Activated CD4-positive, alpha-beta T cell treated with anti-CD3 and anti-CD28 coated beads for 36 hours (primary cell): ENCODE measurements around the gene NFKB1. TPM values are rescaled to one million over a fixed set of nuclear protein-coding genes. Genes with fewer than 3 reads are reported as not detected.

Experiments
- ATAC-seq: fragments of 200-7000 bp; cut with Tn5 transposase; one replicate; pipeline ENCODE4 v1.10.0; 2021; ENCODE audit warnings: mild to moderate bottlenecking, moderate library complexity
- CTCF ChIA-PET: fragments of 350-600 bp; sonication (Branson Sonifier 250); formaldehyde crosslinking; loops from one replicate; lab custom pipeline; 2021; ENCODE audit warnings: antibody characterized with exemption; lab: Charles Lee
- POLR2A ChIA-PET: fragments of 350-600 bp; sonication (Branson Sonifier 250); formaldehyde crosslinking; loops from one replicate; lab custom pipeline; 2021; ENCODE audit warnings: antibody characterized with exemption, inconsistent platforms; lab: Charles Lee
- DNase-seq: peaks from one replicate; pipeline ENCODE4 v3.0.0-alpha.2; 2020
- H3K27ac Mint-ChIP-seq: one replicate; pipeline ENCODE4 v1.8.0; 2021; ENCODE audit warnings: mixed read lengths
- H3K27me3 Mint-ChIP-seq: one replicate; pipeline ENCODE4 v1.8.0; 2021; ENCODE audit warnings: mixed read lengths
- H3K36me3 Mint-ChIP-seq: one replicate; pipeline ENCODE4 v1.8.0; 2021; ENCODE audit warnings: low read depth, mixed read lengths
- H3K4me1 Mint-ChIP-seq: one replicate; pipeline ENCODE4 v1.8.0; 2021; ENCODE audit warnings: mixed read lengths
- H3K4me3 Mint-ChIP-seq: one replicate; pipeline ENCODE4 v1.8.0; 2021; ENCODE audit warnings: mild to moderate bottlenecking, moderate library complexity, mixed read lengths
- H3K9me3 Mint-ChIP-seq: one replicate; pipeline ENCODE4 v1.8.0; 2021; ENCODE audit warnings: low read depth, mixed read lengths
- intact Hi-C, 2 experiments: fragments of 100-400 bp; cut with DNase I in 1 of 2; cut with micrococcal nuclease in 1 of 2; formaldehyde crosslinking; loops; one replicate each; pipeline versions ENCODE4 v1.14.2 to v1.15.1; 2022 to 2024; cut with DNase I, micrococcal nuclease
- total RNA-seq, 2 experiments: library from RNA; stranded (reverse); gene quantifications; one replicate each; pipeline ENCODE4 v1.2.3, GENCODE V29; 2021

The NFKB1 gene
- total RNA-seq, 2 experiments from 2014 or later, result 167 to 174 TPM

DNA sequence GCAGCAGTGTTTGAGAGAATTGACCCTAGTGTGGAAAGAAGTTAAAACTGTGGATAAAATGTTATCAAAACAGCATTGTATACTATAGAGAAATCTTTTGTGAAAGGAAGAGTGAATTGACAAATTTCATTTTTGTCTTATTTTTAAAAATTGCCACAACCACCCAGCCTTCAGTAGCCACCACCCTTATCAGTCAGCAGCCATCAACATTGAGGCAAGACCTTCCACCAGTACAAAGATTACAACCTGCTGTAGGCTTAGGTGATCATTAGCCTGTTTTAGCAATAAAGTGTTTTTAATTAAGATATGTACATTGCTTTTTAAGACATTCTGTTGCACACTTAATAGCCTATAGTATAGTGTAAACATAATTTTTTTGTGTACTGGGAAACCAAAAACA is 91.1 kb downstream of the NFKB1 start:
- CTCF ChIA-PET, result interaction anchor here (1.6 kb wide), 1 partner anchor 12 kb away, joined by 3 read pairs; no protein-coding TSS in a partner anchor
- intact Hi-C loops, result no loop called here

DNA sequence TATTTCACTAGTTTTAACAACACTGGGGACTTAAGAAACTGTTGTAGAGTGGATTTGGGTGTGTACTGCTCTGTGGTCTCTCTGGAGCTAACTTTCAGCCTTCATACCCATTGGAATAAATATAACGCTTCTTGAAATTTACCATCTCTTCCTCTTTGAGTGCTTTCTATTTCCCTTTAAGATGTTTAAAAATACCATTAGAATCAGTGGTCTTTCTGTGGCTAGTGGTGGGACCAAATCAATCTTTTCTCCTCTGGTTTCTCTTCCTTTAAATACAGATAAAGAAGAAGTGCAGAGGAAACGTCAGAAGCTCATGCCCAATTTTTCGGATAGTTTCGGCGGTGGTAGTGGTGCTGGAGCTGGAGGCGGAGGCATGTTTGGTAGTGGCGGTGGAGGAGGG is 92.0 kb downstream of the NFKB1 start:
- H3K27ac Mint-ChIP-seq, result peak overlapping the region; percentile 52
- ATAC-seq (no peak), DNase-seq (no peak)
- peaks cover 90% of the 10 kb centered on the region for H3K4me1 Mint-ChIP-seq
- ChIA-PET CTCF (interaction anchor here (0.6 to 1.6 kb wide), 4 partner anchors 10 to 162 kb away, joined by 3 read pairs; no protein-coding TSS in a partner anchor), POLR2A (interaction anchor here (0.7 kb wide), 1 partner anchor 26 kb away, joined by 3 read pairs; no protein-coding TSS in a partner anchor)
- intact Hi-C loops, result no loop called here
- peaks cover 2% of the 10 kb centered on the region for H3K9me3 Mint-ChIP-seq
- no peaks in the 10 kb centered on the region for H3K27me3 Mint-ChIP-seq
- peaks cover 86% of the 10 kb centered on the region for H3K36me3 Mint-ChIP-seq
- H3K4me3 Mint-ChIP-seq, result no peak overlapping the region

More for the DNA sequence above, 91.1 kb downstream of the NFKB1 start:
- no peak for DNase-seq
- Mint-ChIP-seq H3K36me3 (peaks cover 86% of the 10 kb centered on the region), H3K9me3 (peaks cover 2% of the 10 kb centered on the region), H3K4me3 (no peak overlapping the region), H3K27me3 (no peaks in the 10 kb centered on the region), H3K27ac (peak overlapping the region; percentile 52), H3K4me1 (peaks cover 90% of the 10 kb centered on the region)
- POLR2A ChIA-PET, result no interaction called here
- no peak for ATAC-seq

DNA sequence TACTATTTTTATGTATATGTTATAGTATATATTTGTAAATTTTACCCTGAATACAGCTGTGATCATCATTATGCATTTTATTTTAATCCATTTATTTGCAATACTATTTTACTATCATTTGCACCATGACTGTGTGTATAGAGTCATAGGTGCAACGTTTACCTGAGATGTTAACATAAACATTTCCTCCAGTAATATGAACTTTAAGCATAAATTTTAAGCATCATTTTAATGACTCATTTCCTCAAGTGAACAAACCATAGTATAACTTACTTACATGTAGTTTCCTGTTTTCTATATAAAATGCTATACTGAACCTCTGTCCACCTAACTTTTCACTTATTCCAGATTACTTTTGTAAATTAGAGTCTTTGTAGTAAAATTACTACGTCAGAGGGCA is 92.8 kb downstream of the NFKB1 start:
- DNase-seq, result no peak
- intact Hi-C loops, result no loop called here

DNA sequence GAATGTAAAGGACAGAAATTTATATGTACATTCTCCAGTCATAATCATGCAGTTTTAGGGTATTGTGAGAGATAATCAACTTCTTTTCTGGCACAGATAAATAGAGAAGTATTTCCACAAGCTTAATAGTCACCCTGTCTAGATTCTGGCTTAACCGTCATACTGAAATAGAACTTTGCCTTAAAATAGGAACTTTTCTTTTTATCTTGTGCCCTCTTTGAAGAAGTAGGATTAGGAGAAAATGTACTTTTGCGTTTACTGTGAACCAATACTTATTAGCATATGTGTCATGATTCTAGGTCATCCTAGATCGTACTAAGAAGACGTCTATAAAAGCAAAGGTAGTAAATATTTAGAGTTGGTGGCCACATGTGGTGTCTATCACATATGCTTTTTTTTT is 95.4 kb downstream of the NFKB1 start:
- peak overlapping the region; percentile 40 for H3K27ac Mint-ChIP-seq

More for the DNA sequence above, 92.8 kb downstream of the NFKB1 start:
- H3K27ac Mint-ChIP-seq, result peak overlapping the region; percentile 61
- H3K4me3 Mint-ChIP-seq, result no peak overlapping the region
- H3K9me3 Mint-ChIP-seq, result peaks cover 2% of the 10 kb centered on the region
- ChIA-PET CTCF (interaction anchor here (1.0 to 1.6 kb wide), 2 partner anchors 14 to 163 kb away, joined by 3 read pairs; no protein-coding TSS in a partner anchor), POLR2A (no interaction called here)
- H3K36me3 Mint-ChIP-seq, result peaks cover 88% of the 10 kb centered on the region
- ATAC-seq, result peak; percentile 17
- H3K27me3 Mint-ChIP-seq, result no peaks in the 10 kb centered on the region
- H3K4me1 Mint-ChIP-seq, result peaks cover 90% of the 10 kb centered on the region

DNA sequence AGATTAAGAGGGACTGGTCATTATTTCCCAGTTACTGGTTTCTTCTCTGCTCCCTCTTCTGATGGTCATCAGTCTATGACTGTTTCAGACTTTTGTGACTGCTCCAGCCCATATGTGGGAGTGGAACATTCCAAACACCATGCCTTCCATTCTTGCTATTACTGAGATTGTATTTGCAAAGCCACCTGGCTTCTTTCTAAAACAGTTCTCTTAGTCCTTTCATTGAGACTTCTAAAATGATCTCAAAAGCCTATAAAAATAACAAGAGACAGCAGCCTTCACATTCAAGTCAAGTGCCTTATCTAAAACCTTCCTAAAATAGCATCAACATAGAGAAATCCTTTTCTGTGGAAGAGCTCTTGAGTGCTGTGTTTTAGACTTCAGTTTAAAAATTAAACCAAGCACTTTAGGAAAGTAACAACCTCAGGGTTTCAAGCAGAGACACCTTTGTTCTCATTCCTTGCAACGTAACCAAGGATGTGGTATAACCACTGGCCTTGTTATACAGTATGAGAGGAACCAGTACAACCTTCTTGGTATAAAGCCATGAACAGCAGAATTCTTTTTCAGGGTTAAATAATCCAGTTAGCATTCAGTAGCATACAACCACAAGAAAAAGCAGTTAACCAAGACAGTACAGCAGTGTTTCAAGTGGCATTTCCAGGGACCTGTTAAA is 97.1 kb downstream of the NFKB1 start:
- no peaks in the 10 kb centered on the region for H3K27me3 Mint-ChIP-seq

More for the DNA sequence above, 95.4 kb downstream of the NFKB1 start:
- Mint-ChIP-seq H3K4me1 (peaks cover 87% of the 10 kb centered on the region), H3K4me3 (no peak overlapping the region), H3K27me3 (no peaks in the 10 kb centered on the region), H3K9me3 (peaks cover under 1% of the 10 kb centered on the region), H3K36me3 (peaks cover 84% of the 10 kb centered on the region)
- CTCF ChIA-PET, result no interaction called here
- DNase-seq (no peak), ATAC-seq (no peak)
- intact Hi-C loops, result loop anchor here in 1 of 2 experiments (1.0 kb wide), 1 partner anchor 10 kb away; no protein-coding TSS in a partner anchor
- POLR2A ChIA-PET, result no interaction called here

DNA sequence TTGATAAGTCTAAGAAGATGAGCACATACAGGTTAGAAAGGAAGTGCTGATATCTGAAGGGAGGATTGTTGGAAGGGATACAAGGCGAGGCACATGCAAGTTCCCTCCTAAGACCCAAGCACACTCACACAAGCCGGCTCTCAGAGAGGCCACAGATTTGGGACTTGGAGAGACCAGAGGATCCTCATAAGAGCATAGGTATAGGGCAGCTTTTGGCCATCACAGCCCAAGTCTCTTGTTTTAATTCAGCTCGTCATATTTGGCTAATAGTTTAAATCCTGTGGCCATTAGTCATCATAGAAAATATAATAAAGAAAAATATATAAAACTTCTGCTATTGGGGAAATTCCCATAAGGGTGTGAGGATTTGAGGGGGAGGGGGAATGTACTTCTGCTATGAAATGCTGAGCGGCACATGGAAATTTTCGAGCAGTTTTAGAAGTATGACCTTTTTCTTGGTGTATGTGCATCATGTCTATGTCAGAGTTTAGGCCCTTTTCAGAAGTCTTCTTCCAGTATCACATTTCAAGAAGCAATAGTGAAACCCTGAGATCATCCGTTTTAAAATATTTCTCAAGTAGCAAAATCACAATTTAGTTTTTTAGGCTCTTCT is 97.7 kb downstream of the NFKB1 start:
- H3K27ac Mint-ChIP-seq, result peak overlapping the region; percentile 90
- peak; percentile 68 for ATAC-seq
- peak overlapping the region; percentile 18 for H3K4me3 Mint-ChIP-seq
- intact Hi-C loops, result loop anchor here (1.0 to 2.0 kb wide), 3 partner anchors 13 to 34 kb away; no protein-coding TSS in a partner anchor
- DNase-seq, result peak; percentile 56
- no peaks in the 10 kb centered on the region for H3K9me3 Mint-ChIP-seq
- H3K27me3 Mint-ChIP-seq, result no peaks in the 10 kb centered on the region
- POLR2A ChIA-PET, result interaction anchor here (1.0 kb wide), 1 partner anchor 229 kb away, joined by 3 read pairs; the partner anchor contains the start of gene UBE2D3
- H3K36me3 Mint-ChIP-seq, result peaks cover 78% of the 10 kb centered on the region
- CTCF ChIA-PET, result interaction anchor here (1.0 kb wide), 1 partner anchor 13 kb away, joined by 3 read pairs; no protein-coding TSS in a partner anchor
- H3K4me1 Mint-ChIP-seq, result peaks cover 71% of the 10 kb centered on the region

More for the DNA sequence above, 97.1 kb downstream of the NFKB1 start:
- intact Hi-C loops, result loop anchor here in 1 of 2 experiments (1.0 to 2.0 kb wide), 2 partner anchors 12 to 33 kb away; no protein-coding TSS in a partner anchor
- DNase-seq, result no peak
- peak overlapping the region; percentile 18 for H3K4me3 Mint-ChIP-seq
- CTCF ChIA-PET, result interaction anchor here (1.0 kb wide), 1 partner anchor 13 kb away, joined by 3 read pairs; no protein-coding TSS in a partner anchor
- peak; percentile 68 for ATAC-seq
- H3K9me3 Mint-ChIP-seq, result no peaks in the 10 kb centered on the region
- peaks cover 77% of the 10 kb centered on the region for H3K36me3 Mint-ChIP-seq
- POLR2A ChIA-PET, result interaction anchor here (0.6 to 1.0 kb wide), 2 partner anchors 15 to 230 kb away, joined by 3 read pairs; partner anchors contain the start of gene UBE2D3
- H3K4me1 Mint-ChIP-seq, result peaks cover 70% of the 10 kb centered on the region
- peak overlapping the region; percentile 90 for H3K27ac Mint-ChIP-seq

DNA sequence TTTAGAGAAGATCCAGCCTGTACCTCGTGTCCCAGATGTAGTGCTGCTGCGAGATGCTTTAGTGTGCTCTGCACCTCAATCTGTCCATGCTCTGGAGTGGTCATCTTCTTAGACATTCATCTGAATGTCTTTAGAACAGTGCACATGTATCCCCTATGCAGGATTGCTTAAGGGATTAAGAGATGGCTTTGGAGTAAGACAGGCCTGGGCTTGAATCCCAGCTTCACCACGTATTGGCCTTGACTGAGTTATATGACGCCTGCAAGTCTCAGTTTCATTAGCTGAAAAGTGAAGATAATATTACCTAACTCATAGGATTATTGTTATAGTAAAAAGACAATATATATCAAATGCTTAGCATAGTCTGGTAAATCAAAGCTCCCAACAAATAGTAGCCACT is 98.3 kb downstream of the NFKB1 start:
- POLR2A ChIA-PET, result interaction anchor here (1.0 kb wide), 1 partner anchor 228 kb away, joined by 3 read pairs; the partner anchor contains the start of gene UBE2D3

DNA sequence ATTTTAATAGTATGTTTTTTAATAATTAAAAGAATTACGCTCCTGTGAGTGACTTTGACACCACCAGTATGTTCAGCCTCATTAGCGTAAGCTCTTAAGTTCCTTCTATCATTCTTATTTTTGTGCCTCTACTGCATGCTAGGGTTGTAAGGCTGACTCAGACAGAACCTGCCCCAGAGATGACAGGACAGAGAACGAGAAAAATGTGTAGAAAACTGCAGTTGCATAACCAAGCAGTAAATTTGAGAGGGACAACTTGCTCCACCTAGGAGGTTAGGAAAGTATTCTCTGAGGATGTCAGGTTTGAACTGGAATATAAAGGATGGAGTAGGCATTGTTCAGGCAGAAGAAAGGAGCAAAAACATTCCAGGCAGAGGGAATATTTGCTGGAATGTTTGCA is 98.7 kb downstream of the NFKB1 start:
- ChIA-PET POLR2A (no interaction called here), CTCF (interaction anchor here (0.7 to 1.4 kb wide), 3 partner anchors 15 to 95 kb away, joined by 3 read pairs; no protein-coding TSS in a partner anchor)
- peaks cover 76% of the 10 kb centered on the region for H3K36me3 Mint-ChIP-seq
- H3K9me3 Mint-ChIP-seq, result no peaks in the 10 kb centered on the region
- ATAC-seq, result no peak
- H3K4me3 Mint-ChIP-seq, result no peak overlapping the region
- no peaks in the 10 kb centered on the region for H3K27me3 Mint-ChIP-seq
- peaks cover 66% of the 10 kb centered on the region for H3K4me1 Mint-ChIP-seq
- peak overlapping the region; percentile 40 for H3K27ac Mint-ChIP-seq
- intact Hi-C loops, result loop anchor here (1.0 to 2.0 kb wide), 2 partner anchors 12 to 35 kb away; no protein-coding TSS in a partner anchor
- DNase-seq, result no peak

More for the DNA sequence above, 98.3 kb downstream of the NFKB1 start:
- peaks cover 68% of the 10 kb centered on the region for H3K4me1 Mint-ChIP-seq
- no peaks in the 10 kb centered on the region for H3K27me3 Mint-ChIP-seq
- ATAC-seq, result peak; percentile 4
- peak overlapping the region; percentile 90 for H3K27ac Mint-ChIP-seq
- intact Hi-C loops, result loop anchor here (1.0 to 2.0 kb wide), 2 partner anchors 13 to 35 kb away; no protein-coding TSS in a partner anchor
- H3K4me3 Mint-ChIP-seq, result no peak overlapping the region
- H3K9me3 Mint-ChIP-seq, result no peaks in the 10 kb centered on the region
- CTCF ChIA-PET, result interaction anchor here (0.7 to 1.4 kb wide), 4 partner anchors 12 to 94 kb away, joined by 3 read pairs; no protein-coding TSS in a partner anchor
- peaks cover 75% of the 10 kb centered on the region for H3K36me3 Mint-ChIP-seq
- DNase-seq, result no peak

DNA sequence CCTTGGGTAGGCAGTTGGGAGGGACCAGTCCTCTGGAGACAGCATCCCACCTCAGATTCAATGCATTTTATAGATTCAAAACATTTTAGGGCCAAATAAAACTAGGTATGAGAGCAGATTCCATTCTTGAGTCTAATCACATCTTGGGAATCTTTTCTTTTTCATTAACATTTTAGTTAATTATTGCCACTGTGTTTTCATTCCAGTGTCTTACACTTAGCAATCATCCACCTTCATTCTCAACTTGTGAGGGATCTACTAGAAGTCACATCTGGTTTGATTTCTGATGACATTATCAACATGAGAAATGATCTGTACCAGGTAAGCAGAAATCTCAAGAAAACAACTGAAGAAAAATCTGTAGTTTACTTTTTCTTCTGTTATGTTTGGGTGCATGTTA is 99.5 kb downstream of the NFKB1 start:
- no peaks in the 10 kb centered on the region for H3K9me3 Mint-ChIP-seq
- intact Hi-C loops, result no loop called here
- H3K4me1 Mint-ChIP-seq, result peaks cover 62% of the 10 kb centered on the region
- H3K27me3 Mint-ChIP-seq, result no peaks in the 10 kb centered on the region
- no peak overlapping the region for H3K4me3 Mint-ChIP-seq
- CTCF ChIA-PET, result interaction anchor here (1.2 to 1.4 kb wide), 2 partner anchors 26 to 95 kb away, joined by 3 read pairs; no protein-coding TSS in a partner anchor
- H3K27ac Mint-ChIP-seq, result peak overlapping the region; percentile 59
- DNase-seq (no peak), ATAC-seq (no peak)
- H3K36me3 Mint-ChIP-seq, result peaks cover 77% of the 10 kb centered on the region
- POLR2A ChIA-PET, result no interaction called here

DNA sequence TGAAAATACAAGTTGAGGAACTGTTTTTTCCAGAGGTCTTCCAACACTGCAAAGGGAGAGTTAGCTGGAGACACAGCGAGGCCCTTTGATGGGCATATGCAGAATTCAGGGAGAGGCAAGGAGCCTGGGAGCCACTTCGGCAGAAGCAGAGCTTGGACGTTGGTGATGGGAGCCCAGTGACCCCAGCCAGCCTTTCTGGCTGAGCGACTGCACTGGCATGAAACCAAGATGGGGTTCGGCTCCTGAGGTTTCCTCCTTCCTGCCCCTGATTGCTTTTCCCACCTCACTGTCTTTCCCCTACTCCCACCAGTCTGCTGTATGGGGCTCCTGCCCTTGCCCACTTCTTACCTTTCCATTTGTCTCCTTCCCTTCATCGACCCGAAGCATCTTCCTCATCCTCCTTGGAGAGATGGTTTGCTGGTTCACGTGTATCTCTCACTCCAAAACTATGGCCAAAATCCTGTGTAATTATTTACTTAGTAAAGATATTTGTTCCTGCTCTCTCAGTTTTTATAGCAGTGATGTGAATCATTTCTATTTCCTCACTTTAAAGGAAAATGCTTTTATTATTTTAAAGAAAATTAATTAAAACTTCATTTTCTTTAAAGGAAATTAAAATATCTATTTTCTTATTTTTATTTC is 100.5 kb downstream of the NFKB1 start:
- H3K27ac Mint-ChIP-seq, result no peak overlapping the region
- intact Hi-C loops, result no loop called here
- H3K9me3 Mint-ChIP-seq, result no peaks in the 10 kb centered on the region
- ChIA-PET CTCF (interaction anchor here (0.8 kb wide), 1 partner anchor 27 kb away, joined by 3 read pairs; no protein-coding TSS in a partner anchor), POLR2A (no interaction called here)
- no peak for ATAC-seq
- H3K36me3 Mint-ChIP-seq, result peaks cover 74% of the 10 kb centered on the region
- H3K27me3 Mint-ChIP-seq, result no peaks in the 10 kb centered on the region
- no peak overlapping the region for H3K4me3 Mint-ChIP-seq
- peaks cover 58% of the 10 kb centered on the region for H3K4me1 Mint-ChIP-seq
- no peak for DNase-seq
